A673 (cell line): ENCODE measurements around the gene ROBO4.

Experiments used
- EZH2 ChIP-seq: fragments of 200-600 bp; sonication (generic); IDR thresholded peaks from 2 replicates; pipeline ENCODE4 v1.6.1; 2017; ENCODE audit warnings: borderline replicate concordance, low read depth, mild to moderate bottlenecking, mixed read lengths, antibody characterized with exemption, low read length; ENCODE audit not compliant: poor library complexity, severe bottlenecking
- TF ChIP-seq, protein P1 (sequence below): fragments of 300-800, 200-600 bp; sonication (generic); conservative IDR thresholded peaks from 2 replicates; pipeline ENCODE4 v1.5.1; 2017; ENCODE audit warnings: low read depth, mild to moderate bottlenecking, antibody characterized with exemption, low read length, moderate library complexity, mixed read lengths

DNA sequence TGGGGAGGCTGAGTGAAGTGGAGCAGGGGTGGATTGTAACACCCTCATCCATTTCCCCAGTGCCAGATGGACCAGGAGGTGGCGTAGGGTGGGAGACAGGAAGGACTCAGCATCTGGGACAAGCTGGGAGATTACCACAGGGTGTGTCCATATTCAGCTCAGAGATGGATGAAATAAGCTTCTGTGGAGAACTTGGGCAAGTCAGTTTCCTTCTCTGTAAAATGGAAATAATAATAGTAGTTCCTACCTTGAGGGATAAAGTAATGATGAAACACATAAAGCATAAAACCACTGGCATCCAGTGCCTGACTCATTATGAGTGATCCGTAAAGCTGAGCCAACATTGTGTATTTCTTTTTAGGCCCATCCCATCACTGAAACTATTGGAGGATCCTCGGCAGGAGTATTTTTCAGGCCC, 607 bp upstream of the ROBO4 start:
- TF ChIP-seq, protein P1, sequence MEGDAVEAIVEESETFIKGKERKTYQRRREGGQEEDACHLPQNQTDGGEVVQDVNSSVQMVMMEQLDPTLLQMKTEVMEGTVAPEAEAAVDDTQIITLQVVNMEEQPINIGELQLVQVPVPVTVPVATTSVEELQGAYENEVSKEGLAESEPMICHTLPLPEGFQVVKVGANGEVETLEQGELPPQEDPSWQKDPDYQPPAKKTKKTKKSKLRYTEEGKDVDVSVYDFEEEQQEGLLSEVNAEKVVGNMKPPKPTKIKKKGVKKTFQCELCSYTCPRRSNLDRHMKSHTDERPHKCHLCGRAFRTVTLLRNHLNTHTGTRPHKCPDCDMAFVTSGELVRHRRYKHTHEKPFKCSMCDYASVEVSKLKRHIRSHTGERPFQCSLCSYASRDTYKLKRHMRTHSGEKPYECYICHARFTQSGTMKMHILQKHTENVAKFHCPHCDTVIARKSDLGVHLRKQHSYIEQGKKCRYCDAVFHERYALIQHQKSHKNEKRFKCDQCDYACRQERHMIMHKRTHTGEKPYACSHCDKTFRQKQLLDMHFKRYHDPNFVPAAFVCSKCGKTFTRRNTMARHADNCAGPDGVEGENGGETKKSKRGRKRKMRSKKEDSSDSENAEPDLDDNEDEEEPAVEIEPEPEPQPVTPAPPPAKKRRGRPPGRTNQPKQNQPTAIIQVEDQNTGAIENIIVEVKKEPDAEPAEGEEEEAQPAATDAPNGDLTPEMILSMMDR, result no peak
- TF ChIP-seq EZH2, result no peak
